H1 (cell line): ENCODE measurements around the gene TLR4. TPM values are rescaled to one million over a fixed set of nuclear protein-coding genes. Genes with fewer than 3 reads are reported as not detected.

Source experiments
- CTCF ChIA-PET: fragments of 300-600 bp; sonication (Branson Sonifier 250); formaldehyde crosslinking; loops from one replicate; lab custom pipeline; 2021; ENCODE audit not compliant: partially characterized antibody; lab: Charles Lee
- POLR2A ChIA-PET: fragments of 300-600 bp; sonication (Branson Sonifier 250); formaldehyde crosslinking; loops from one replicate; lab custom pipeline; 2021; ENCODE audit warnings: inconsistent platforms; ENCODE audit not compliant: partially characterized antibody; lab: Charles Lee
- DNase-seq, 2 experiments: peaks; one replicate each; pipeline versions ENCODE4 v3.0.0 to v3.0.0-alpha.2; 2010 to 2022; ENCODE audit warnings: low spot score in 2 of 2, low read depth in 1 of 2, mixed read lengths in 1 of 2
- FAIRE-seq: peaks from 2 replicates; lab custom pipeline; 2011; peaks lifted over from hg19 to GRCh38; lab: Jason Lieb, UNC
- H2AFZ ChIP-seq: 2 replicates; pipeline ENCODE4 v1.8.1; 2012; ENCODE audit warnings: low read length, inconsistent platforms
- H2AK5ac ChIP-seq: 2 replicates; pipeline ENCODE4 v1.6.1; 2013; ENCODE audit warnings: low read depth, low read length
- H2BK120ac ChIP-seq: replicated peaks from 2 replicates; pipeline ENCODE3; 2013; ENCODE audit warnings: low read depth, low read length, inconsistent platforms
- H2BK12ac ChIP-seq: 2 replicates; pipeline ENCODE4 v1.6.1; 2013; ENCODE audit warnings: low read depth, low read length
- H2BK15ac ChIP-seq: 2 replicates; pipeline ENCODE4 v1.6.1; 2013; ENCODE audit warnings: low read length
- H2BK20ac ChIP-seq: 2 replicates; pipeline ENCODE4 v1.6.1; 2013; ENCODE audit warnings: low read length
- H2BK5ac ChIP-seq: 2 replicates; pipeline ENCODE4 v1.6.1; 2013; ENCODE audit warnings: low read depth, low read length
- H3K14ac ChIP-seq: 2 replicates; pipeline ENCODE4 v1.6.1; 2013; ENCODE audit warnings: inconsistent platforms; ENCODE audit not compliant: insufficient read length
- H3K18ac ChIP-seq: 2 replicates; pipeline ENCODE4 v1.6.1; 2013; ENCODE audit warnings: low read length; ENCODE audit errors: extremely low read depth
- H3K23ac ChIP-seq: 2 replicates; pipeline ENCODE4 v1.6.1; 2013; ENCODE audit warnings: inconsistent platforms; ENCODE audit not compliant: insufficient read length
- H3K23me2 ChIP-seq: 2 replicates; pipeline ENCODE4 v1.6.1; 2013; ENCODE audit warnings: low read depth, low read length
- H3K27ac ChIP-seq: 2 replicates; pipeline ENCODE4 v1.6.1; 2011; ENCODE audit warnings: low read depth, low read length, inconsistent platforms
- H3K27me3 ChIP-seq, 4 experiments: replicated peaks in 1 of 4; 1 replicate in 1 of 4; 2 replicates in 3 of 4; pipeline versions ENCODE4 v1.6.1 to v1.8.1; 2011 to 2013; ENCODE audit warnings: low read length in 3 of 4, mild to moderate bottlenecking in 3 of 4, inconsistent platforms in 2 of 4, mixed read lengths in 2 of 4, moderate library complexity in 1 of 4; ENCODE audit not compliant: control insufficient read depth in 3 of 4, insufficient read depth in 3 of 4; ENCODE audit errors: extremely low read depth in 1 of 4
- H3K36me3 ChIP-seq, 4 experiments: 2 replicates each; pipeline versions ENCODE4 v1.6.1 to v1.8.1; 2011 to 2013; ENCODE audit warnings: mild to moderate bottlenecking in 4 of 4, low read length in 3 of 4, moderate library complexity in 2 of 4, control low read depth in 1 of 4, inconsistent platforms in 1 of 4; ENCODE audit not compliant: insufficient read depth in 4 of 4, control insufficient read depth in 2 of 4
- H3K4ac ChIP-seq: replicated peaks from 2 replicates; pipeline ENCODE3; 2013; ENCODE audit warnings: low read length, low read depth, mixed read lengths, inconsistent platforms; ENCODE audit not compliant: insufficient read length
- H3K4me1 ChIP-seq, 4 experiments: replicated peaks in 1 of 4; 1 replicate in 1 of 4; 2 replicates in 3 of 4; pipeline versions ENCODE4 v1.6.1 to v1.8.1; 2011 to 2013; ENCODE audit warnings: low read length in 3 of 4, inconsistent platforms in 2 of 4, mixed read lengths in 1 of 4; ENCODE audit not compliant: insufficient read depth in 4 of 4, control insufficient read depth in 3 of 4
- H3K4me2 ChIP-seq, 2 experiments: 2 replicates each; pipeline versions ENCODE4 v1.6.1 to v1.8.1; 2011 to 2013; ENCODE audit warnings: low read depth in 2 of 2, low read length in 2 of 2, control low read depth in 1 of 2, inconsistent platforms in 1 of 2, mild to moderate bottlenecking in 1 of 2; ENCODE audit not compliant: insufficient read depth in 1 of 2
- H3K4me3 ChIP-seq, 4 experiments: fragments of 200-600, 300-600 bp in 1 of 4; sonication (generic), shearing (Covaris generic), sonication (Bioruptor Twin) in 1 of 4; 2 replicates each; pipeline versions ENCODE4 v1.5.1 to v1.8.1; 2011 to 2016; ENCODE audit warnings: low read length in 4 of 4, low read depth in 3 of 4, control low read depth in 2 of 4, inconsistent platforms in 2 of 4, mild to moderate bottlenecking in 2 of 4, mixed read lengths in 1 of 4, moderate library complexity in 1 of 4; ENCODE audit not compliant: insufficient read depth in 2 of 4; ENCODE audit errors: extremely low read depth in 1 of 4
- H3K56ac ChIP-seq: replicated peaks from 2 replicates; pipeline ENCODE3; 2013; ENCODE audit warnings: low read depth, mild to moderate bottlenecking, mixed read lengths, low read length, inconsistent platforms; ENCODE audit not compliant: insufficient read length
- H3K79me1 ChIP-seq: 2 replicates; pipeline ENCODE4 v1.6.1; 2013; ENCODE audit warnings: low read depth, low read length, control low read depth
- H3K79me2 ChIP-seq, 2 experiments: 2 replicates each; pipeline versions ENCODE4 v1.6.1 to v1.8.1; 2012 to 2013; ENCODE audit warnings: low read length in 2 of 2, mild to moderate bottlenecking in 2 of 2, inconsistent platforms in 1 of 2; ENCODE audit not compliant: insufficient read depth in 2 of 2, control insufficient read depth in 1 of 2
- H3K9ac ChIP-seq, 4 experiments: replicated peaks in 1 of 4; 1 replicate in 1 of 4; 2 replicates in 3 of 4; pipeline versions ENCODE4 v1.6.1 to v1.8.1; 2011 to 2013; ENCODE audit warnings: low read depth in 3 of 4, low read length in 3 of 4, control low read depth in 2 of 4, mild to moderate bottlenecking in 2 of 4, moderate library complexity in 2 of 4, inconsistent platforms in 1 of 4; ENCODE audit errors: extremely low read depth in 1 of 4
- H3K9me3 ChIP-seq, 2 experiments: 2 replicates each; pipeline versions ENCODE4 v1.6.1 to v1.8.1; 2012 to 2013; ENCODE audit warnings: mild to moderate bottlenecking in 2 of 2, moderate library complexity in 2 of 2, control low read depth in 1 of 2, inconsistent platforms in 1 of 2, low read depth in 1 of 2, low read length in 1 of 2, mixed read lengths in 1 of 2; ENCODE audit not compliant: insufficient read depth in 2 of 2
- H4K20me1 ChIP-seq, 2 experiments: replicated peaks in 1 of 2; 2 replicates each; pipeline versions ENCODE3 to v1.8.1; 2011 to 2013; ENCODE audit warnings: inconsistent platforms in 2 of 2, low read length in 2 of 2, mild to moderate bottlenecking in 1 of 2; ENCODE audit not compliant: insufficient read depth in 2 of 2, control insufficient read depth in 1 of 2
- H4K5ac ChIP-seq: 2 replicates; pipeline ENCODE4 v1.6.1; 2013; ENCODE audit warnings: low read length, low read depth, mixed read lengths, inconsistent platforms; ENCODE audit not compliant: insufficient read length
- H4K8ac ChIP-seq: 2 replicates; pipeline ENCODE4 v1.8.0; 2013; ENCODE audit warnings: mild to moderate bottlenecking, moderate library complexity, low read length, inconsistent platforms; ENCODE audit not compliant: insufficient read depth; ENCODE audit errors: extremely low read depth
- H4K91ac ChIP-seq: replicated peaks from 2 replicates; pipeline ENCODE3; 2013; ENCODE audit warnings: low read length, mixed read lengths, inconsistent platforms; ENCODE audit not compliant: insufficient read length
- ASH2L ChIP-seq: fragments of 200-600, 300-600 bp; sonication (generic); IDR thresholded peaks from one replicate; pipeline ENCODE4 v1.7.1; 2017; ENCODE audit warnings: low read length
- POLR2A ChIP-seq, 2 experiments: IDR thresholded peaks; 1 replicate in 1 of 2; 2 replicates in 1 of 2; pipeline ENCODE4 v1.6.1; 2011; ENCODE audit warnings: low read depth in 2 of 2, low read length in 2 of 2, mild to moderate bottlenecking in 2 of 2; ENCODE audit errors: control extremely low read depth in 1 of 2
- RBBP5 ChIP-seq: IDR thresholded peaks from 2 replicates; pipeline ENCODE4 v1.7.1; 2012; ENCODE audit warnings: low read depth, mild to moderate bottlenecking, inconsistent platforms, low read length, moderate library complexity, borderline replicate concordance
- SAP30 ChIP-seq: fragments of 300-600 bp; sonication (generic); IDR thresholded peaks from 2 replicates; pipeline ENCODE4 v1.7.1; 2012; ENCODE audit warnings: low read length, moderate library complexity, mild to moderate bottlenecking, inconsistent platforms; ENCODE audit not compliant: insufficient read depth, insufficient replicate concordance
- SP1 ChIP-seq: IDR thresholded peaks from 2 replicates; pipeline ENCODE4 v1.6.1; 2011; ENCODE audit warnings: low read depth, low read length
- polyA plus RNA-seq, 7 experiments: library from polyadenylated mRNA; depleted of rRNA in 3 of 7; stranded (reverse) in 5 of 7; unstranded in 2 of 7; fragments of >200 nt in 5 of 7; fragments of 200-250 nt in 2 of 7; gene quantifications; 1 replicate in 5 of 7; 2 replicates in 1 of 7; 4 replicates in 1 of 7; pipeline versions ENCODE4 v1.2.1 to v1.2.3, GENCODE V29; 2011 to 2013; ENCODE audit warnings: missing spikeins in 2 of 7, mixed read lengths in 2 of 7
- total RNA-seq: library from RNA; stranded (reverse); fragmentation: NEBNext Ultra II Directional; extraction: Animal tissue kit (Norgen Biotek cat#: 25700); gene quantifications from 2 replicates; pipeline ENCODE4 v1.2.1, GENCODE V29; 2021

TLR4 gene
- total and polyA plus RNA-seq, 2 of the 8 experiments (the other 6 are each of a cell fraction or from before 2014, with no cell fraction given): 0.02 to 0.17 TPM

DNA sequence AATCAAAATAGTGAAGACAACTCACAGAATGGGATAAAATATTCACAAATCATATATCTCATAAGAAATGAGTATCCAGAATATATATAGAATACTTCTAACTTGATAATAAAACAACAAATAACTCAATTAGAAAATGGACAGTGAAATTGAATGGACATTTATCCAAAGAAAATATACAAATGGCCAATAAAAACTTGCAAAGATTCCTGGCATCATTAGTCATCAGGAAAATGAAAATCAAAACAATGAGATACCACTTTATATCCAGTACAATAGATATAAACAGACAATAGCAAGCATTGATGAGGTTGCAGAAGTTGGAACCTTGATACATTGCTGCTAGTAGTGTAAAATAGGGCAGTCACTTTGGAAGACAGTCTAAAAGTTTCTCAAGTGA lies 12.8 kb upstream of the TLR4 start:
- Histone ChIP-seq H3K36me3 (no peaks in the 10 kb centered on the region), H3K23ac (no peak overlapping the region), H3K18ac (no peak overlapping the region), H3K79me2 (no peaks in the 10 kb centered on the region), H2BK20ac (no peak overlapping the region), H3K79me1 (no peaks in the 10 kb centered on the region), H3K56ac (no peak overlapping the region), H3K27me3 (no peaks in the 10 kb centered on the region), H2BK12ac (no peak overlapping the region), H2BK5ac (no peak overlapping the region), H2BK15ac (no peak overlapping the region), H3K4ac (no peak overlapping the region), H2AK5ac (no peak overlapping the region), H3K9me3 (peaks cover 0 to 5% of the 10 kb centered on the region in 2 experiments; a peak in 1 of 4 replicates), H3K14ac (no peak overlapping the region), H4K8ac (no peak overlapping the region), H3K4me3 (no peak overlapping the region), H3K4me2 (no peak overlapping the region), H3K23me2 (no peaks in the 10 kb centered on the region), H3K4me1 (no peaks in the 10 kb centered on the region), H2BK120ac (no peak overlapping the region), H4K20me1 (no peaks in the 10 kb centered on the region), H4K5ac (no peak overlapping the region), H2AFZ (no peak overlapping the region), H3K9ac (no peak overlapping the region), H3K27ac (no peak overlapping the region), H4K91ac (no peak overlapping the region)
- DNase-seq: no peak
- CTCF ChIA-PET: interaction anchor here (0.5 kb wide), 1 partner anchor 1539 kb away, joined by 3 read pairs; no protein-coding TSS in a partner anchor
- POLR2A ChIA-PET: no interaction called here
- no peak for FAIRE-seq
- no peak for TF ChIP-seq ASH2L
- TF ChIP-seq SP1: no peak
- no peak for TF ChIP-seq SAP30
- no peak for TF ChIP-seq POLR2A (IDR thresholded peaks at IDR 0.05; ENCODE audit: control extremely low read depth in 1 of 2, low read depth in 2 of 2, low read length in 2 of 2)
- no peak for TF ChIP-seq RBBP5
